Measurements from ENCODE around the gene TIMM10. TPM values are rescaled to one million over a fixed set of nuclear protein-coding genes. Genes with fewer than 3 reads are reported as not detected.

Gene TIMM10, protein sequence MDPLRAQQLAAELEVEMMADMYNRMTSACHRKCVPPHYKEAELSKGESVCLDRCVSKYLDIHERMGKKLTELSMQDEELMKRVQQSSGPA
- 19.1 and 21.9 TPM in 2 replicates for total RNA-seq (ENCODE audit: low replicate concordance)

DNA sequence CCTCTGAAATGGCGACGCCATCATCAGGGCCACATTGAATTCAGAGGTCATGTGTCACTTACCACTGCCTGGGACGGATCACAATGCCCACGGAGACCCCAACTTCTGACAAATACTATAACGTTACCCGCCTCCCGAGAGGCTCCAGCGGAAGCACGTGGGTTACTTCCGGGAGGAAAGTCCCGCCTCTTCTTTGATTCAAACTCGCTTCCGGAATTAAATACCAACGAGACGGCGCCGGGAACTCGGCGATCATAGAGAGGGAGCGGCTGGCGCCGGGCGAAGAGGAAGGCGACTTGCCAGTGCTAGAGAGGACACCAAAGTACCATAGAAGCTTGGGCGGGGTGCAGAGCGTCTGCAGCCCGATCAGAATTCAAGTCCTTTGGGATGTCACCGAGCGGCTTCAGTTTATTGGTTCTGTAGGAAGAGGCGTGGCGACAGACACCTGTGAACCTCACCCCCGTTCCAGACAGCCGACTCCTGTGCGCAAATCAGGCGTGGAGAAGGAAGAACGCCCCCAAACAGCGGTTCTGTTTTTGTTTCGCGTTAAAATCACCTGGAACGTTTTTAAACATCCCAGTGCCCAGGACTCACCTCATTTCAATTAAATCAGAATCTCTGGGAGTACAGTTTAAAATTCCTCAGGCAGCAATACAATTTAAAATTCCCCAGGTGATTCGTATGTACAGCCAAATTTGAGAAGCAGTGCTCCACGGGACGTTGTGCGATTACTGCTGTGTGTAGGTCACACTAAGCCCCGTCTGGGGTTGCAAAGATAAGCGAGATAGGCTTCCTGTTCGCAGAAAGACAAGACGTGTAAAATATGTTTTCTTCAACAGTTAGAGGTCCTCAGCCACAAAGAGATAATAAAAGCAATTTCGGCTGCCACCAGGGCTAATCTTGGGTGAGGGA, at the start of gene TIMM10:
TIMM10 (minus strand) TSS at position 159 of the 912 bp plus-strand sequence. CDS start 565 bp downstream, outside the sequence.
- peaks cover 19% of the 10 kb centered on the region for H3K4me1 Mint-ChIP-seq
- H3K27ac Mint-ChIP-seq: peak within 1 kb of the TSS; percentile 48
- peak; percentile 98 for DNase-seq (ENCODE audit: low spot score)
- Histone ChIP-seq H3K4me2 (peak within 1 kb of the TSS; percentile 98), H3K9ac (peak within 1 kb of the TSS; percentile 75), H3K27me3 (peaks cover 18% of the 10 kb centered on the region), H2AFZ (replicated peaks) (peak within 1 kb of the TSS; percentile 77), H3K79me2 (ENCODE audit: low read depth) (peaks cover 17% of the 10 kb centered on the region), H3K36me3 (no peaks in the 10 kb centered on the region), H3K9me3 (ENCODE audit: low read depth) (no peaks in the 10 kb centered on the region), H3K4me3 (peak within 1 kb of the TSS; percentile 79), H3K27ac (no peak within 1 kb of the TSS), H3K4me1 (peaks cover 17% of the 10 kb centered on the region), H3F3A (ENCODE audit: low read depth) (peaks cover 16% of the 10 kb centered on the region), H4K20me1 (ENCODE audit: low read depth) (peaks cover 6% of the 10 kb centered on the region)
- H3K36me3 Mint-ChIP-seq: no peaks in the 10 kb centered on the region
- peaks cover 5% of the 10 kb centered on the region for H3K27me3 Mint-ChIP-seq (ENCODE audit: insufficient read depth, low read depth)
- H3K4me3 Mint-ChIP-seq: peak within 1 kb of the TSS; percentile 97
- TF ChIP-seq EZH2phosphoT487 (IDR thresholded peaks at IDR 0.05) (no peak), EZH2 (IDR thresholded peaks at IDR 0.05) (no peak), CTCF (IDR thresholded peaks at IDR 0.05) (no peak)
- H3K9me3 Mint-ChIP-seq: no peaks in the 10 kb centered on the region

GRCh38 chr11:57574061-57574460, 43.5 kb upstream of the TIMM10 start:
- Histone ChIP-seq H3K36me3 (no peaks in the 10 kb centered on the region), H3K79me2 (ENCODE audit: low read depth) (no peaks in the 10 kb centered on the region), H3K9ac (no peak overlapping the region), H4K20me1 (ENCODE audit: low read depth) (no peaks in the 10 kb centered on the region), H3K9me3 (ENCODE audit: low read depth) (no peaks in the 10 kb centered on the region), H3K4me3 (no peak overlapping the region), H2AFZ (replicated peaks) (no peak overlapping the region), H3F3A (ENCODE audit: low read depth) (peaks cover 21% of the 10 kb centered on the region), H3K4me2 (no peak overlapping the region), H3K27ac (no peak overlapping the region), H3K4me1 (peaks cover 11% of the 10 kb centered on the region), H3K27me3 (no peaks in the 10 kb centered on the region)
- DNase-seq (ENCODE audit: low spot score): no peak
- Mint-ChIP-seq H3K27me3 (ENCODE audit: insufficient read depth, low read depth) (peaks cover 4% of the 10 kb centered on the region), H3K4me3 (no peak overlapping the region), H3K27ac (no peak overlapping the region), H3K36me3 (no peaks in the 10 kb centered on the region), H3K4me1 (peaks cover 26% of the 10 kb centered on the region), H3K9me3 (no peaks in the 10 kb centered on the region)
- TF ChIP-seq EZH2 (IDR thresholded peaks at IDR 0.05): no peak
- TF ChIP-seq EZH2phosphoT487 (IDR thresholded peaks at IDR 0.05): no peak
- TF ChIP-seq CTCF (IDR thresholded peaks at IDR 0.05): no peak

DNA sequence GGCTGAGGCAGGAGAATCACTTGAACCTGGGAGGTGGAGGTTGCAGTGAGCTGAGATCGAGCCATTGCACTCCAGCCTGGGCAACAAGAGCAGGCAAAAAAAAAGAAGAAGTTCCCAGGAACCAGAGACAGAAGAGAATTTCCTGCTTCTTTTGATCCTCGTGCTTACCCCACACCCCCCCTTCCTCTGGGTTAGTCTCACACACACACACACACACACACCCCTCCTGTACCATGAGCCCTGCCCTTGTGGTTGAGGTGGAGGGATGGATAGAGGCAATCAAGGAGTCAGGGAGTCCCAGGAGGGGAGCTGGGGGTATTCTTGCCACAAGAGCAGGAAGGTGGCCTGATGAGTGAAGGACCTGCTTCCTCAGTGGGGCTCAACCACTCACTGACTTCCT, 41.1 kb upstream of the TIMM10 start:
- Histone ChIP-seq H3K27ac (no peak overlapping the region), H2AFZ (replicated peaks) (no peak overlapping the region), H3K79me2 (ENCODE audit: low read depth) (peaks cover 8% of the 10 kb centered on the region), H3F3A (ENCODE audit: low read depth) (peaks cover 34% of the 10 kb centered on the region), H3K27me3 (no peaks in the 10 kb centered on the region), H3K4me2 (no peak overlapping the region), H3K36me3 (no peaks in the 10 kb centered on the region), H4K20me1 (ENCODE audit: low read depth) (no peaks in the 10 kb centered on the region), H3K4me1 (peaks cover 23% of the 10 kb centered on the region), H3K9ac (no peak overlapping the region), H3K9me3 (ENCODE audit: low read depth) (no peaks in the 10 kb centered on the region), H3K4me3 (no peak overlapping the region)
- Mint-ChIP-seq H3K4me3 (peak overlapping the region; percentile 33), H3K9me3 (no peaks in the 10 kb centered on the region), H3K27ac (no peak overlapping the region), H3K4me1 (peaks cover 40% of the 10 kb centered on the region), H3K36me3 (no peaks in the 10 kb centered on the region), H3K27me3 (ENCODE audit: insufficient read depth, low read depth) (peaks cover 5% of the 10 kb centered on the region)
- TF ChIP-seq CTCF (IDR thresholded peaks at IDR 0.05): no peak
- no peak for TF ChIP-seq EZH2phosphoT487 (IDR thresholded peaks at IDR 0.05)
- no peak for TF ChIP-seq EZH2 (IDR thresholded peaks at IDR 0.05)
- DNase-seq (ENCODE audit: low spot score): no peak
